ENCODE data around the gene ARHGAP42.

The ARHGAP42 gene

DNA sequence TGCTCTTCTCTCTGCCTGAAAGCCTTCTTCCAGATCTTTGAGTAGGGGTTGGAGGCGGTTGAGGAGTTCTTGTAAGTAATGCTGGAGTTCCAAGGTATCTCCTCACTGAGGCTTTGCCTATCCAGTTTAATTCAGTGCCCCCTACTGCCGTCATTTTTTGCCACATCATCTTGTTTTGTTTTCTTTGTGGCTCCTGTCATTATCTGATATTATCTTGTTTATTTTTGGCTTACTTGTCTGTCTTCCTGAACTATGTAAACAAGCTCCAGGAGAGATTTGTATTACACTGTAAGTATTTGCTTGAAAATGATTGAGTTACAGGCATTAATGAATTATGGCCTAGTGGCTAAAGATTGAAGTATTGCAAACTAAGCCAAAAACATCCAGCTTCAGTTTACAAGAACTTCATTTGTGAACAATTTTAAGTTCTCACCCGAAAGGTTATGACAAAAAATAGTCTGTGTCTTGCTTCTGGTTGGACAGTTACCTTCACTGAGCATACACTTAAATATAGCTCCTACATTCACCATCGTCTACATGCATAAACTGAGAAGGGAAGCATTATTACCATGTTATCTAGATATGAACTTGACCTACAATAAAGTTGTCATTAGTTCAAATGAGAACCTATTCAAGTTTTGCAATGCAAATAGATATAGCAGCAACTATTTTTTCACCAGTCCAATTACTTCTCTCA lies 154.8 kb downstream of the ARHGAP42 start:
- no peak for FAIRE-seq

DNA sequence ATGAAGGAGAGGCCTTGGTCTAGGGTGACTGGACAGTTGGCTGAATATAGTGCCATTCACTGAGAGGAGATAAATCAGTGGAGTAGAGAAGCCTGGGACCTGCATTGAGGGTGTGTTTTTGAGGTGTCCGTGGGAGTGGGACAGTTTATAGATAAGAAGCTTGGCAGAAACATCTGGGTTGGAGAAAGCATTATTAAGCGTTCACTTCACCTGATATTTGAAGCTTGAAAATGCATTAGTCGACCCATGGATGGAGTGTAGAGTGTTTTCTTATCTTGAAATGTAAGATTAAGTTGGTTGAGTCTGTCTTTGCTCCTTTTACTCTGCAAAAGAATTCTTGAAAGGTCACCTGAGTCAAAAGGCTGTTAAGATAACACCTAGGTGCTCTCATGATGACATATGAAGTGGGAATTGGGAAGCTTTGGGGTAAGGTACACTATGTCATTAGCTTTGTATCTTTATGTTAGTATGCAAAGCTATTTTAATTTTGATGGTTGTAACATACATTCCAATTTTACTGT lies 160.7 kb downstream of the ARHGAP42 start:
- no peak for FAIRE-seq

GRCh38 chr11:100849009-100849900 lies 162.2 kb downstream of the ARHGAP42 start:
- FAIRE-seq: no peak

DNA sequence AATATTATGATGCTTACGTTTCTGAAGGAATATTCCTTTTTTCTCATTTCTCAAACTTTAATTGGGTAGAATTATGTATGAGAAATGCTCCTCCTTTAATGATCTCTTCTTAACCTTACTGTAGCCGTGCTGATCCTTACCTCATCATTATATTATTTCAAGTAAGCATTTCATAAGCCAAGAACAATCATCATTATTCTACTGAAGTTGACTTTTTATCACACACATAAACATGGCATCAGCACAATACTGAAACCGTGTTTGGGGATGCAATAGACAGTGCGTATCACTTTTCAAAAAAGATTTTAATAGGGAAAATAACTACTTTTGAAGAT lies 162.8 kb downstream of the ARHGAP42 start:
- FAIRE-seq: no peak

DNA sequence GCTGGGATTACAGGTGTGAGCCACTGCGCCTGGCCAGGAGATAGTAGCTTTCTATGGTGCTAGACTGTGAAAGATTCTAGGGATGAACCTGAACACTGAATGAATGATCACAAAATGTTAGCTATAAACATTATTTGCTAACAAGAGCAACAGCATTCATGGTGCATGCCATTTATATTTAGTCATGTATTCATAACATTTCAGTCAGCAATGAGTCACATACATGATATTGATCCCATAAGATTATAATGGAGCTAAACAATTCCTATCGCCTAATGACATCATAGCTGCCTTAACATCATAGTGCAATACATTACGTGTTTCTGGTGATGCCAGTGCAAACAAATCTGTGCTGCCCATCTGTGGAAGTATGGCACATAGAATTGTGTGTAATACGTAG lies 164.1 kb downstream of the ARHGAP42 start:
- FAIRE-seq: no peak

GRCh38 chr11:100851584-100852152 lies 164.6 kb downstream of the ARHGAP42 start:
- no peak for FAIRE-seq

DNA sequence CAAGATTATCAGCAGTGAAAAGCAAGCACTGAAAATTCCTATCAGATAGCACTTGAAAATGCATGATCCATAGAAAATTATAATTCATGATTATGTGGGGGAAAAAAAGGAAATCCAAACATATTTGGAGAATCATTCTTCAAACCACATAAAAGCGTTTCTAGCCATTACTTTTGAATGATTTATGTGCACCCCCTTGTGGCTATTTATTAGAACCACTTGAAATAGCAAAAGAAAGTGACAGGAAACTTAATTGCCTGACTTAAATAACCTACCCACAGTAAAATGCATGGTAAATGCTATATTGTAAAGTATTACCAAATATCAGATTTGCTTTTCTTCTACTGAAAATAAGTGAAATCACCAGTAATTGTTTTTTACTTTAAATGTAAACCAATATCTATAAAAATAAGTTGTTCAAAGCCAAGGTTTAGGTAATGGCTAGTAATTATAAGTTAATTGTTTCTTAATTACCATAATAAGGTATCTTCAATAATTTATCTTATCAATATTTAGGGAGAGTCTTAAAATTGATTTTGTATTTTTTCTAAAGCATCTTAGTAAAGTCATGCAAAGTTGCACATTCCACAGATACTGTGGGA lies 168.5 kb downstream of the ARHGAP42 start:
- FAIRE-seq: no peak

DNA sequence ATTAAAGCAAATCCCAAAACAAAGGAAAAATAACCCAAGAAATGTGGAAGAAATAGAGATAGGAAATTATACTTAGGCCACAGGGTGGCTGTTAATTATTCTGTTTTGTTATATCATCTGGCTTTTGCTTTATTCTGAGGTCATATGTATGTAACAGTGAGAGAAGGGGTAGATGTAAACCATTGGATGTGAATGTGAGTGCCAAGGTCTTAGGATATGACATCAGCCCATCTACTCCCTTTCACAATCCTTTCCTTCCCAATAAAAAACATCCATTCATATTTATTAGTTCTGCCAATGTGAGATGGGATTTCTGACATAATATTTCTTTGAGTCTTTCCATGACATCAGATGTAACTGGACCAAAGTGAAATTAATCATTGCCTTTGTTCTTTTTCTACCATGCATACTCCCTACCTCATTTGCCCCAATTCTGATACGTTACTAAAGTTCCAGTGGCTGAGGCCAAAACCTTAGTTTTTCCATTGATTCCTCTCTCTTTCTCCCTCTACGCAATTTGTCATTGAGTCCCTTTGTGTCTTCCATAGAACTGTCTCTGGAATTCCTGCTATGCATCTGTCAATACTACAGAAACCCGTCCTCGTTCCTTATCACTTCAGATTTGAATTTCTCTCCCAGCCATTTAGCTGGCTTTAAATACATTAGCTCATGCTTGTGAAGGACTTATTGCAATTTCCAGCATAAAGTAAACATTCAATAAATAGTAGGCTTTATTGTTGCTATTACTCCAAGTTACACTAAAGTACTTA lies 170.3 kb downstream of the ARHGAP42 start:
- FAIRE-seq: no peak

DNA sequence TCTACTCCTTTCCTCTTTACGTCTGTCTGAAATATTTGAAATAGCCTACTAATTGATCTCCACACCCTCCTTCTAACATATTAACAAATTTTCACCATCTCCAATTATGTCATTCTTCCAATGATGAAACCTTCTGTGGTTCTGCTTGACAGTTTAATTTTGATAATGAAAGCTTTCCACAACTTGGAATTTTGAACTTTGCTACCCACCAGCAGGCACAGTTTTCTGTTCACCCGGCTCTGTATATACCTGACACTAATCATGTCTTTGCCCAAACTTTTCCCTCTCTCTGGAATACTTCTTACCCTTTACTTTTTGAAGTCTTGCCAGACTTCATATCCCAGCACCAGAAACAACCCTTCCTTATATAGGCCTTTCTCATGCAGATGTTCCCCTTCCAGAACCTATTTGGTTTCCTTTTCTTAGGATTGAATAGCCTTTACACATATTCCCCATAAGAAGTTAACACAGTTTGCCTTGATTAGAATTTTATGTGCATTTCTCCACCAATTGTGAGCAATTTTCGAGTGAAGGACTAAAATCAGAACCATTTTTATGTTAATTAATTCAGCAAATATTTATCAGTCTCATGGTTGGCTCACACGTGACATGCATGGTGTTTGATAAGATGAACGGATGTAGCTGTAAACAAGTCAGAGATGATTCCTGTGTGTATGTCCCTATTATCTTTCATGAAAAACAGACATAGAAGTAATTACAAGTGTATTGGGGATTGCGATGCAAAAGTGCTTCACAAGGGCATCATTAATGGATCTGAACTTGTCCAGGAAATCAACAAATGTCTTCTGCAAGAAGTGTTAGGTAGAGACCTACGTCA lies 173.4 kb downstream of the ARHGAP42 start:
- no peak for FAIRE-seq

GRCh38 chr11:100861212-100861611 lies 174.1 kb downstream of the ARHGAP42 start:
- FAIRE-seq: no peak

DNA sequence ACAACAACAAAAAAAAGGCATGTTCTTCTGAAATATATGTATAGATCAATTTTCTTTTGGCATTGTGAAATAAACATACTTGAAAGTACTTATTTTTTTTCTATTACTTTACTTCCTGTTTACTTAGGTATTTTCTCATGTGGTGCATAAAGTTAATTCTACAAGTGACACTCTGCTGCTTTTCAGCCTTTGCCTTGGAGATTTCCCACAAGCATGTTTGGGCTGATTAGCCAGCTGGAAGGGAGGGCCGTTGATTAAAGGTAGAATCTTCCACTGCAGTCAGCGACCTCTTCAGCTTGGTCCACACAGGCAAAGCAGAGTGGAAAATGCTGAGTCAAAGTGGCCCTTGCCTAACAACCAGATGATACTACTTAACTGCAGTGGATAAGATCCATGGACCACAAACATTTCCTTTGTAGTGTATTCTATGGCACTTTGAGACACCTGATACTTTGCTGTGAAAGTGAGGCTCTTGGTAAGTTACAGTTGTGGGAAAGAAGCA lies 176.0 kb downstream of the ARHGAP42 start:
- no peak for FAIRE-seq

- no peak for FAIRE-seq
These were observed 178.5 kb downstream of the ARHGAP42 start for GRCh38 chr11:100865443-100866065.

DNA sequence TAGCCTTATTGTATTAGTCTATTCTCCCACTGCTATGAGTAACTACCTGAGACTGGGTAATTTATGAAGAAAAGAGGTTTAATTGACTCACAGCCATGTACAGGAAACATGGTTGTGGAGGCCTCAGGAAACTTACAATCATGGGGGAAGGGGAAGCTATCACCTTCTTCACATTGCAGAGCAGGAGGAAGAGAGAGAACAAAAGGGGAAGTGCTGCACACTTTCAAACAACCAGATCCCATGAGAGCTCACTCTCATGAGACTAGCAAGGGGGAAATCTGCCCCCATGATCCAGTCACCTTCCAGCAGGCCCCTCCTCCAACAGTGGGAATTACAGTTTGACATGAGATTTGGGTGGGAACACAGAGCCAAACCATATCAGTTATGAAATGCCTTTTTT lies 179.4 kb downstream of the ARHGAP42 start:
- FAIRE-seq: no peak

DNA sequence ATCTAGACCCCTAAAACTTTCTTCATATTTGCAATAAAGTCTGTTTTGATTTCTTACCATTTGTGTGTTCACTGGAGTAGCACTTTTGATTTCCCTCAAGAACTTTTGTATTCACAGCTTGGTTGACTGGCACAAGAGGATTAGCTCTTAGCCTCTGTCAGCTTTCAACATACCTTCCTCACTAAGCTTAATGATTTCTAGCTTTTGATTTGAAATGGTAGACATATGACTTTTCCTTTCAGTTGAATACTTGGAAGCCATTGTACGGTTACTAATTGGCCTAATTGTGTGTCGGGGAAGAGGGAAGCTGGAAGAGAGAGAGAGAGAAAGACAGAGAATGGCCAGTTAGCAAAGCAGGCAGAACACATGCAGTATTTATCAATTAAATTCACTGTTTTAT lies 180.5 kb downstream of the ARHGAP42 start:
- no peak for FAIRE-seq

GRCh38 chr11:100869328-100869727 lies 182.2 kb downstream of the ARHGAP42 start:
- FAIRE-seq: no peak

GRCh38 chr11:100870138-100870537 lies 183.1 kb downstream of the ARHGAP42 start:
- FAIRE-seq: no peak

- FAIRE-seq: no peak
These were observed 186.1 kb downstream of the ARHGAP42 start for GRCh38 chr11:100872951-100873740.

DNA sequence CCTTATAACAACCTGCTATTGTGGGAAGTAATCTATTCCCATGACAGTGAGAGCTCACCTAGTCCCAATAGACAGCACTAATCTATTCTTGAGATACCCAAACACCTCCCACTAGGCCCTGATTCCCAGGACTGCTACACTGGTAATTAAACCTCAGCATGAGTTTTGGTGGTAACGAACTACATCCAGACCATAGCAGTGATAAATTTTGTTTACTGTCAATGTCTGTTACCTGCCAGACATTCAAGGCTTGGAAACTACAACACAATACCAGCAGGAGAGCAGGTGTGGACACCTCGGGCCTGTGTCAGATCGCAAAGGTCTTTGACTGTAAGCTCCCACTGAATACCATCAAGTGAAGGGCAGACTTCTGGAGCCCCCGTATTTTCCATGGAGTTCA lies 187.1 kb downstream of the ARHGAP42 start:
- FAIRE-seq: no peak

DNA sequence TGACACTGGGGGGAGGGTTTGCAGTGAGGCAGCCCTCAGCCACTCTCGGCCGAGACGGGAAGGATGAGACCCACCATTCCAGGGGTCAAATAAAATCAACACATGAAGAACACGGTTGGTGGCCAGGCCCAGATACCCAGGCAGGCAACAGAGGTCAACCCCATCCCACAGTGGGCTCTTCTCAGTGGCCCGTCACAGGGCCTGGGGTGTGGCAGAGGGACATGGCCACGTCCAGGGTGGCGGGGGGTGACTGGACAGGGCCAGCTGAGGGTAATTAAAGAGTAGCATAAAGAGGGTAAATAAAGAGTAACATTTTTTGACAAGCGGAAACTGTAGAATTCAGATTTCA lies 188.4 kb downstream of the ARHGAP42 start:
- no peak for FAIRE-seq
